Measurements from ENCODE around the gene EXD1. TPM values are rescaled to one million over a fixed set of nuclear protein-coding genes. Genes with fewer than 3 reads are reported as not detected.
"Not testable (repeated sequence)": the region's sequence is repeated elsewhere in the genome, so short reads cannot be mapped to it uniquely, and the experiment has no call there.

EXD1 gene
- total RNA-seq, 1 donor from 2014 or later = not detected

DNA sequence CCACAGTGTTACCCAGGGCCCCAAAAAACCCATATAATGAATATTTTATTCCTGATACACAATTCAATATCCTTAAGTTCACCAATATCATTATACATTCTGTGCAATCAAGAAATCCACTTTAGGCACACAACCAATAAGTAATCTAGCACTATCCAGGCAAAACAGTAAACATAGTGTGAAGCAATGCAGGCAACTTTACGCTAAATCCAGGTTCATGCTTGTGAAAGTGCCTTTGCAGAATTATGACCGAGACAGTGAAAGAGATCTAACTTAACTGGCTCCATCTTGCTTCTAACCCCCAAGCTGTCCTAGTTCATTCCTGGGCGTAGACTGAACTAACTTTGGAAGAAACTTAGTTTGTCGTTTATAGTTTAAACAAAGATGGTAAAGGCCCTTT lies 80.3 kb downstream of the EXD1 start:
- intact Hi-C loops (cut with micrococcal nuclease) = loop anchor here (1.0 to 2.0 kb wide), 2 partner anchors 33 to 293 kb away; partner anchors contain the start of gene INO80
- no peak for DNase-seq
- Mint-ChIP-seq H3K27ac (no peak overlapping the region), H3K36me3 (ENCODE audit: low read depth) (no peaks in the 10 kb centered on the region), H3K27me3 (peaks cover 4% of the 10 kb centered on the region), H3K9me3 (peaks cover 4% of the 10 kb centered on the region), H3K4me3 (peak overlapping the region; percentile 49), H3K4me1 (peaks cover 19% of the 10 kb centered on the region)

DNA sequence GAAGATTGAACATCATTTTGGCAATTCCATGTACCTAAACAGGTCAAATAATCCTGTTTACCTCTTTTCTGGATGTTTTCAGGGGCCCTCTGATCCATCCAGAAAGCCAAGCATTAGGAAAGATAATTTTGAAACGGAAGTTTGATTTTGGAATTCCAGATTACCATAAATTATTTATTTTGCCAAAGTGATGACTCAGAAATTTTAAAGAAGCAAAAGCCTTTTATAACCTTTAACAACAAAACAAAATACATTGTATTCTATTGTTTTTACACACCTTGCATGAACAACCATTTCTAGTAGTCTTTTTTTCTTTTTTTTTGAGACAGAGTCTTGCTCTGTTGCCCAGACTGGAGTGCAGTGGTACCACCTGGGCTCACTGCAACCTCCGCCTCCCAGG lies 82.5 kb downstream of the EXD1 start:
- H3K36me3 Mint-ChIP-seq (ENCODE audit: low read depth) = no peaks in the 10 kb centered on the region
- no peak overlapping the region for H3K27ac Mint-ChIP-seq
- intact Hi-C loops (cut with micrococcal nuclease) = no loop called here
- no peak for DNase-seq
- no peak overlapping the region for H3K4me3 Mint-ChIP-seq
- peaks cover 4% of the 10 kb centered on the region for H3K9me3 Mint-ChIP-seq
- no peaks in the 10 kb centered on the region for H3K27me3 Mint-ChIP-seq
- peaks cover 17% of the 10 kb centered on the region for H3K4me1 Mint-ChIP-seq

DNA sequence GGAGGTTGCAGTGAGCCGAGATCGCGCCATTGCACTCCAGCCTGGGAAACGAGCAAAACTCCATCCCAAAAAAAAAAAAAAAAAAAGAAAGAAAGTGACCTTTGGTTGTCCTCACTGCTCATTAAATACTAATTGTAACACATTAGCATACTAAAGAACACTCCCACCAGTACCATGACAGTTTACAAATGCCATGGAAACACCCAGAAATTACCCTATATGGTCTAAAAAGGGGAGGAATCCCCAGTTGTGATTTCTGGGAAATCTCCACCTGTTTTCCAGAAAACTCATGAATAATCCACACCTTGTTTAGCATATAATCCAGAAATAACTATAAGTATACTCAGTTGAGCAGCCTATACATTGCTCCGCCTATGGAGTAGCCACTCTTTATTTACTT lies 90.9 kb downstream of the EXD1 start:
- Mint-ChIP-seq H3K27me3 (no peaks in the 10 kb centered on the region), H3K4me3 (no peak overlapping the region), H3K9me3 (no peaks in the 10 kb centered on the region), H3K4me1 (peaks cover 4% of the 10 kb centered on the region), H3K27ac (no peak overlapping the region), H3K36me3 (ENCODE audit: low read depth) (no peaks in the 10 kb centered on the region)
- intact Hi-C loops (cut with micrococcal nuclease) = no loop called here
- no peak for DNase-seq

DNA sequence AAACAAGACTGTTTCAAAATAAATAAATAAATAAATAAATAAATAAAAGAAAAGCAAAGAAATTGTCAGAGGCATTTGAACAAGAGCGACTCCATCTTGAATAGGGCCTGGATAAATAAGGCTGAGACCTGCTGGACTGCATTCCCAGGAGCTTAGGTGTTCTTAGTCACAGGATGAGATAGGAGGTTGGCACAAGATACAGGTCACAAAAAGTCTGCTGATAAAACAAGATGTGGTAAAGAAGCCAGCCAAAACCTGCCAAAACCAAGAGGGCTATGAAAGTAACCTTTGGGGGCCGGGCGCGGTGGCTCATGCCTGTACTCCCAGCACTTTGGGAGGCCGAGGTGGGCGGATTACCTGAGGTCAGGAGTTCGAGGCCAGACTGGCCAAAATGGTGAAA lies 91.4 kb downstream of the EXD1 start:
- H3K36me3 Mint-ChIP-seq (ENCODE audit: low read depth); intact Hi-C loops (cut with micrococcal nuclease); H3K4me3 Mint-ChIP-seq; H3K4me1 Mint-ChIP-seq; H3K27me3 Mint-ChIP-seq; H3K9me3 Mint-ChIP-seq; H3K27ac Mint-ChIP-seq; DNase-seq: not testable (repeated sequence)

DNA sequence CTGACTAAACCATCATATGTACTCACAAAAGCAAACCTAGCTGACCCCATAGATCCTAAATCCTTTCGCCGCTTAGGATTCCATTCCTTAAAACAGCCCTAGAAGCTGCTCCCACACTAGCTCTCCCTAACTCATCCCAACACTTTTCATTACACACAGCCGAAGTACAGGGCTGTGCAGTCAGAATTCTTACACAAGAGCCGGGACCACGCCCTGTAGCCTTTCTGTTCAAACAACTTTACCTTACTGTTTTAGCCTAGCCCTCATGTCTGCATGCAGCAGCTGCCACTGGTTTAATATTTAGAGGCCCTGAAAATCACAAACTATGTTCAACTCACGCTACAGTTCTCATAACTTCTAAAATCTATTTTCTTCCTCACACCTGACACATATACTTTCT lies 95.0 kb downstream of the EXD1 start:
- H3K27ac Mint-ChIP-seq; intact Hi-C loops (cut with micrococcal nuclease); H3K4me3 Mint-ChIP-seq; DNase-seq; H3K36me3 Mint-ChIP-seq (ENCODE audit: low read depth); H3K4me1 Mint-ChIP-seq; H3K9me3 Mint-ChIP-seq: not testable (repeated sequence)
- peaks cover 14% of the 10 kb centered on the region for H3K27me3 Mint-ChIP-seq

DNA sequence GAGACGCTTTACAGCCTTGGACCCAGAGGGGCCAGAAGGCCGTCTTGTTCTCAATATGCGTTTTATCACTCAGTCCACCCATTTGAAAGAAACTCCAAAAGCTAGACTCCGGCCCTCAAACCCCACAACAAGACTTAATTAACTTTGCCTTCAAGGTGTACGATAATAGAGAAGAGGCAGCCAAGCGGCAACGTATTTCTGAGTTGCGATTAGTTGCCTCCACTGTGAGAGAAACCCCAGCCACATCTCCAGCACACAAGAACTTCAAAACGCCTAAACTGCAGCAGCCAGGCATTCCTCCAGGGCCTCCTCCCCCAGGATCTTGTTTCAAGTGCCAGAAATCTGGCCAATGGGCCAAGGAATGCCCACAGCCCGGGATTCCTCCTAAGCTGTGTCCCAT lies 97.1 kb downstream of the EXD1 start:
- intact Hi-C loops (cut with micrococcal nuclease) = no loop called here
- H3K4me3 Mint-ChIP-seq = no peak overlapping the region
- no peak overlapping the region for H3K27ac Mint-ChIP-seq
- no peaks in the 10 kb centered on the region for H3K4me1 Mint-ChIP-seq
- no peak for DNase-seq
- H3K27me3 Mint-ChIP-seq = peaks cover 17% of the 10 kb centered on the region
- no peaks in the 10 kb centered on the region for H3K9me3 Mint-ChIP-seq
- no peaks in the 10 kb centered on the region for H3K36me3 Mint-ChIP-seq (ENCODE audit: low read depth)

Other genes with a start within 250 kb of the EXD1 start
- gene INO80, start 114.5 kb downstream of the EXD1 start, total RNA-seq = 33.1 and 37.2 TPM in 2 replicates
- gene CHP1, start 511 bp upstream of the EXD1 start, total RNA-seq = 47.4 and 47.8 TPM in 2 replicates
- gene OIP5, start 101.8 kb upstream of the EXD1 start, total RNA-seq = 15.8 and 21.0 TPM in 2 replicates
- 115 and 116 TPM in 2 replicates for gene NUSAP1, start 102.1 kb upstream of the EXD1 start, total RNA-seq
- 25.3 and 25.4 TPM in 2 replicates for gene NDUFAF1, start 171.7 kb upstream of the EXD1 start, total RNA-seq
- 36.6 and 38.1 TPM in 2 replicates for gene RTF1, start 186.3 kb upstream of the EXD1 start, total RNA-seq